Measurements from ENCODE around the gene SAMD13. TPM values are rescaled to one million over a fixed set of nuclear protein-coding genes. Genes with fewer than 3 reads are reported as not detected.

The SAMD13 gene
- polyA plus RNA-seq, 1 donor, result 4.0 TPM

DNA sequence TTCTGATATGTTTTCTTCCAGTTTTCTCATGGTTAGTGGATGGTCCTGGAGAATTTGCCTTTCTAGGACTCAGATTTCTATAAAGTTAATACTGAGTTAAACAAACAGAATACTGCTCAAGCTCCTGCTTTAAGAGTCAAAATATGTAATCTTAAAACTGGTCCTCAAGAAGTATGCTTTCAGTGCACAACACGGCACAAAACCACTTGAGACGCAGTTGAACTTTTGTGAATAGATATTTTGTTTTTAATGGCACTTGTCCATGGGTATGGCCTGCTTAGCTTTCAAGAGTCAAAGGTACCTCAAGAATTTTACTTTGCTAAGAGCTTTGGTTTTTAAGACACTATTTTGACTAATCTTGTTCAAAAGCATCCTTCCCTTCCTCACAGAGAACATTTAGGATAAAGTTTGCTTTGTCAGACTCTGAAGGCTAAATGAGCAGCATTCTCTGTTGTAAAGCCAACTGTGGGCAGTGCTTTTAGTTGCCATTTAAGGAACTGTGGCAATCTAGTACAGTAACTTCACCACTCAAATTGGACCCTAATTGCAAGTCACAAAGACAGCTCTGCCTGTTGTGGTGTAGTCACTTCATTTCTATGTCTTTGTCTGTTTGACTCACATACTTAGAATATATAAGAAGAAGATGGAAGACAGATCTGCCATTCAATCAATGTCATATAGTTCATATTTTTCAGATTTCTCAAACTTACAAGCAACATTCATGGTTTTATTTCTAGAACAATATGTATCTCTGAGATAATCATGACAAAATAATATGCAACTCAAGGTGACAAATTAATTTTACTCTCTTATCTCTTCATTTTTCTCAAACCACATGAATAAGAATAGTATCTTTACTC lies 28.8 kb downstream of the SAMD13 start:
- WGBS (ENCODE audit: insufficient coverage, low lambda C conversion rate), result no CpG with 5 or more reads among the region's 2 CpGs

DNA sequence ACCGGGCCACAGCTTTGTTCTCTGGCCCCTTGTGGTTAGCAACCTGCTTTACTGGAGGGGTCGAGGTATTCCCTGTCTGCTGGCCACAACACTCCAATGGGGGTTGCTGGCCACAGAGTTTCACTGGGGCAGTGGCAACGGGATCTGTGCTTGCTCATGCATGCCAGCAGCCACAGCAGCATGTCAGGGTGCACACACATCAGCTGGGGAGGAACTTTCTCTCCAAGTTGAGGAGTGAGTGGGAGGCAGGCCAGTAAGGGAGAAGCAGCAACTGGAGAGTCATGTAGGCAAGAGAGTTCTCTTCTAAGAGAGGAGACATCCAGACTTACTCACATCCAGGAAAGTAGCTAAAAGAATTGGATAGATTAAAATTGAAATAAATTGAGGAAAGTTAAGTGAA lies 38.0 kb downstream of the SAMD13 start:
- Histone ChIP-seq H3K27me3 (ENCODE audit: control insufficient read depth, insufficient read depth, low read length) (no peaks in the 10 kb centered on the region), H3K36me3 (ENCODE audit: control insufficient read depth, insufficient read depth, low read length) (no peaks in the 10 kb centered on the region), H3K9me3 (ENCODE audit: control insufficient read depth, low read depth, low read length) (peaks cover 7% of the 10 kb centered on the region), H3K4me1 (ENCODE audit: control insufficient read depth, insufficient read depth, low read length) (no peaks in the 10 kb centered on the region), H3K27ac (ENCODE audit: low read length) (no peak overlapping the region), H3K4me3 (ENCODE audit: low read length) (no peak overlapping the region)
- WGBS (ENCODE audit: insufficient coverage, low lambda C conversion rate), result no CpG with 5 or more reads among the region's 3 CpGs
- no peak for DNase-seq

More for the DNA sequence above, 28.8 kb downstream of the SAMD13 start:
- Histone ChIP-seq H3K4me3 (ENCODE audit: low read length) (no peak overlapping the region), H3K27ac (ENCODE audit: low read length) (no peak overlapping the region), H3K9me3 (ENCODE audit: control insufficient read depth, low read depth, low read length) (peaks cover 2% of the 10 kb centered on the region), H3K27me3 (ENCODE audit: control insufficient read depth, insufficient read depth, low read length) (no peaks in the 10 kb centered on the region), H3K4me1 (ENCODE audit: control insufficient read depth, insufficient read depth, low read length) (no peaks in the 10 kb centered on the region), H3K36me3 (ENCODE audit: control insufficient read depth, insufficient read depth, low read length) (peaks cover 2% of the 10 kb centered on the region)
- no peak for DNase-seq

- no CpG with 5 or more reads among the region's 1 CpG for WGBS (ENCODE audit: insufficient coverage, low lambda C conversion rate)
- DNase-seq, result no peak
- H3K27ac ChIP-seq (ENCODE audit: low read length), result no peak overlapping the region
- no peaks in the 10 kb centered on the region for H3K9me3 ChIP-seq (ENCODE audit: control insufficient read depth, low read depth, low read length)
- H3K27me3 ChIP-seq (ENCODE audit: control insufficient read depth, insufficient read depth, low read length), result no peaks in the 10 kb centered on the region
- no peaks in the 10 kb centered on the region for H3K4me1 ChIP-seq (ENCODE audit: control insufficient read depth, insufficient read depth, low read length)
- no peak overlapping the region for H3K4me3 ChIP-seq (ENCODE audit: low read length)
- no peaks in the 10 kb centered on the region for H3K36me3 ChIP-seq (ENCODE audit: control insufficient read depth, insufficient read depth, low read length)
Observed at GRCh38 chr1:84344286-84344685, 42.8 kb downstream of the SAMD13 start.

- Histone ChIP-seq H3K4me3 (ENCODE audit: low read length) (no peak overlapping the region), H3K9me3 (ENCODE audit: control insufficient read depth, low read depth, low read length) (no peaks in the 10 kb centered on the region), H3K27me3 (ENCODE audit: control insufficient read depth, insufficient read depth, low read length) (no peaks in the 10 kb centered on the region), H3K4me1 (ENCODE audit: control insufficient read depth, insufficient read depth, low read length) (no peaks in the 10 kb centered on the region), H3K36me3 (ENCODE audit: control insufficient read depth, insufficient read depth, low read length) (no peaks in the 10 kb centered on the region), H3K27ac (ENCODE audit: low read length) (no peak overlapping the region)
- DNase-seq, result no peak
- no CpG with 5 or more reads among the region's 2 CpGs for WGBS (ENCODE audit: insufficient coverage, low lambda C conversion rate)
Observed at GRCh38 chr1:84345220-84345619, 43.7 kb downstream of the SAMD13 start.

GRCh38 chr1:84347271-84347931 lies 45.9 kb downstream of the SAMD13 start:
- no peak overlapping the region for H3K27ac ChIP-seq (ENCODE audit: low read length)

DNA sequence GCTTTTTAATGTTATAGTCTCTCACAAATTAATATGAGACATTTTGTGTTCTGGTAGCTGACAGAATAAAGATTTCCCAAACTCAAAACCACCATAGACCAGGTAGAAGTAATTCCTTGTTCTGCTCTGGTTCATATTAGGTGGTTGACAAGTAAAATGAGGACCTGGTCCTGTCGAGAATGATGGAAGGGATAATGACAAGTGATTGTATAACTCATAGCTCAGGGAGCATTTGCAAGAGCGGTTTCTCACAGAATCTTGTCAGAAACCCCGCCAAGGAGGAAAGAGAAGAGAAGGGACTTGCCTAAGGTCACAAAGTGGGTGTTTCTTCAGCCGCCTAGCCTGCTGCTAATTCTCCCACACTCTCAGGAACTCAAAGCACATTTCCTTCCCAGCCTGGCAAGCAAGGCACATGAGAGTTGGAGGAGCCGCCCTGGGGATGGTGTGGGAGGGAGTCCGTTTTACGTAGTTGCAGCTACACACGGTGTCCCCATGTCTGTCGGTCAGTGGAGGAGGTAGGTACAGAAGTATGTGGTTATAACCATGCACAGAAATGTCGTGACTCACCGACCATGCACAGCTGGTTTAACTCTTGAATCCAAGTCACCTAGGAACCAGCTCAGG lies 46.5 kb downstream of the SAMD13 start:
- Histone ChIP-seq H3K4me1 (ENCODE audit: control insufficient read depth, insufficient read depth, low read length) (no peaks in the 10 kb centered on the region), H3K27ac (ENCODE audit: low read length) (no peak overlapping the region), H3K27me3 (ENCODE audit: control insufficient read depth, insufficient read depth, low read length) (no peaks in the 10 kb centered on the region), H3K9me3 (ENCODE audit: control insufficient read depth, low read depth, low read length) (no peaks in the 10 kb centered on the region), H3K36me3 (ENCODE audit: control insufficient read depth, insufficient read depth, low read length) (no peaks in the 10 kb centered on the region), H3K4me3 (ENCODE audit: low read length) (no peak overlapping the region)
- no peak for DNase-seq
- WGBS (ENCODE audit: insufficient coverage, low lambda C conversion rate), result no CpG with 5 or more reads among the region's 11 CpGs

More at GRCh38 chr1:84347271-84347931, 45.9 kb downstream of the SAMD13 start:
- Histone ChIP-seq H3K27me3 (ENCODE audit: control insufficient read depth, insufficient read depth, low read length) (no peaks in the 10 kb centered on the region), H3K4me1 (ENCODE audit: control insufficient read depth, insufficient read depth, low read length) (no peaks in the 10 kb centered on the region), H3K9me3 (ENCODE audit: control insufficient read depth, low read depth, low read length) (no peaks in the 10 kb centered on the region), H3K36me3 (ENCODE audit: control insufficient read depth, insufficient read depth, low read length) (no peaks in the 10 kb centered on the region), H3K4me3 (ENCODE audit: low read length) (no peak overlapping the region)
- 59% methylated on average over 3 of the region's 6 CpGs for WGBS (ENCODE audit: insufficient coverage, low lambda C conversion rate)
- peak in 1 of 2 donors; percentile 8 for DNase-seq

DNA sequence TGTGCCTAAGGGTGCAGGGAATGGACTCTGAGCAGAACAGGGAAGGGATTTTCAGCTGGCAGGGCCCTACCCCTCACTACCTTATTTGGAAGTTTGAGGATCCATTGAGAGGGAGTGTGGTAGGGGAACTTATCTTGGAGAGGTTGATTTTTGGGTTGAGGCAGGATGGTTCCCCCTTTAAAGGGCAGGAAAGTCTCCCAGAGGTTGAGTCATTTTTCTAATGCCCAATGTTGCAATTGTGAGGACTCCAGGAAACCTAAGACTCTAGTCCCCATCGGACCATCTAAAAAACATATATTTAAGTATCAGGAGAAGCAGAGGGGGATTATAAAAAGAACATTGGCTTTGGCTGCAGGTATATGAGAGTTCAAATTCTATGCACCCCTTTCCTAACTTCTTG lies 47.3 kb downstream of the SAMD13 start:
- Histone ChIP-seq H3K4me3 (ENCODE audit: low read length) (no peak overlapping the region), H3K36me3 (ENCODE audit: control insufficient read depth, insufficient read depth, low read length) (no peaks in the 10 kb centered on the region), H3K27ac (ENCODE audit: low read length) (no peak overlapping the region), H3K27me3 (ENCODE audit: control insufficient read depth, insufficient read depth, low read length) (no peaks in the 10 kb centered on the region), H3K9me3 (ENCODE audit: control insufficient read depth, low read depth, low read length) (no peaks in the 10 kb centered on the region), H3K4me1 (ENCODE audit: control insufficient read depth, insufficient read depth, low read length) (no peaks in the 10 kb centered on the region)
- WGBS (ENCODE audit: insufficient coverage, low lambda C conversion rate), result no CpG with 5 or more reads among the region's 1 CpG
- DNase-seq, result no peak

DNA sequence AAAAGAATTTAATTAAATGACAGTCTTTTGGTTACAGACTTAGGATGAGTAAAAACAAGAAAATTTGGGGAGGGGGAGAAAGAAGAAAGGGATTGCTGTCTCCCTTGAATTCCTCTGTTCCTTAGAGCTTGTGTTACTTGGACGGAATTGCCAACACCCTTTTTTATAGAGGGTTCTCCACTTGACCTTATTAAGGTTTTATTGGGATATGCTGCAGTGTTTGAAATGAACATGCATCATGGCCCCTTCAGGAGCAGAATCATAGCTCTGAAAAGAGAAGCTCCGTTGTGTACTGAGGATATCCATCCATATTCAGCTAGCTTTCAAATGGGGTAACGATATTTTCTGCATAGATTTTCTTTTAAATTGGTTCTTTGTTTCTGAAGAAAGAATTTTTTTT lies 48.6 kb downstream of the SAMD13 start:
- Histone ChIP-seq H3K4me1 (ENCODE audit: control insufficient read depth, insufficient read depth, low read length) (no peaks in the 10 kb centered on the region), H3K36me3 (ENCODE audit: control insufficient read depth, insufficient read depth, low read length) (no peaks in the 10 kb centered on the region), H3K9me3 (ENCODE audit: control insufficient read depth, low read depth, low read length) (no peaks in the 10 kb centered on the region), H3K27me3 (ENCODE audit: control insufficient read depth, insufficient read depth, low read length) (no peaks in the 10 kb centered on the region), H3K4me3 (ENCODE audit: low read length) (no peak overlapping the region), H3K27ac (ENCODE audit: low read length) (no peak overlapping the region)
- no CpG with 5 or more reads among the region's 3 CpGs for WGBS (ENCODE audit: insufficient coverage, low lambda C conversion rate)
- DNase-seq, result no peak

DNA sequence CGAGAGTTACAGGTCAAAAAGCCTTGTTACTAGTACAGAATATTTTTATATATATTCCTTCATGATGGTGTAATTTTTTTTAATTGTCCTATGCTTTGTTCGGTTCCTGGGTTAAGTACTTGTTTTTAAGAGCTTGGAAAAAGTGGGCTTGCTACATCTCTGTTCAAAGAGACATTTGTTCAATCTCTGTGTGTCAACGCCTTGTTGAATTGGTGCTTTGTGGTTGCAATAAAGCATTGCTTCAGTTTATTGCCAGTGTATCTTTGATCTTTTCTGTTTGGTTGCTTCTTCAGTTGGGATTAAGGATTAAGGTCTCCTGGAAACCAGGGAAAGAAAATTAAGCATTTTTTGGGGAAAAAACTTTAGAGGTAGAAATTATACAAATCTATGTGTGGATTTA lies 49.0 kb downstream of the SAMD13 start:
- H3K9me3 ChIP-seq (ENCODE audit: control insufficient read depth, low read depth, low read length), result no peaks in the 10 kb centered on the region
- WGBS (ENCODE audit: insufficient coverage, low lambda C conversion rate), result 100% methylated on average over 1 of the region's 3 CpGs

DNA sequence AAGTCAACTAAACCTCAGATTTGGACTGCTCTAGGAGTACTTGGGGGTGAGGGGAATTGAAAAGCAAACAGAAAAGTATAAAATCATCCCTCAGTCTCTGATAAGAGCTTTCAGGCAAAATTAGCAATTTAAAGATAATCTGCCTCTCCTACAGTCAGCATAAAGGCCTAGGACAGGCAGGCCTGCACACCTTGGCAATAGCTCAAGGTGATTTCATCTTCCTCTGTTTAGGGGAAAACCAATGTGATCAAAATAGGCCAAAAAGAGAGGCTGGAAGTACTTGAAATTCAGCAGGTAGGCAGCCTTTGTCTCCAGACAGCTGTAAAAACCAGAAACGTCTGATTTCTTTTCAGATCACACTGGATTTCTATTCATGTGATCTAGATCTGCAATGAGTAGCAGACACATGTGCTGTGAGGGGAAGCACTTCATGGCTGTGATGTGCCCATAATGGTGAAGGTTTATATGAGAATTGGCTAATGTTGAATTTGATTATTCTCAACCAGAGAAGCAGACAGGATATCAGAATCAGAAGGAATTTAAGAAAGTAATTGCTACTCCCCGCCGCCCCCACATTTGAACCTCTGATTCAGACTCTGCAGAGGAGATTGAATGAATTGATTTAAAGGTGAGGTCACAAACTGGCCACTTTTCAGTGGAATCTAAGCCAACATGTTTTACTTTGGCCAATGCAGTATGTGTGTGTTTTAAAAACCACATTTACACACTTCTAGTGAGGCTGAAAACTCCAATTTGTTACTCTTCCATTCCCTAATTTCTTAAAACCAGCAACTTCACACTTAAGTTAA lies 51.0 kb downstream of the SAMD13 start:
- H3K36me3 ChIP-seq (ENCODE audit: control insufficient read depth, insufficient read depth, low read length), result no peaks in the 10 kb centered on the region
- no peaks in the 10 kb centered on the region for H3K4me1 ChIP-seq (ENCODE audit: control insufficient read depth, insufficient read depth, low read length)
- no peak for DNase-seq
- H3K4me3 ChIP-seq (ENCODE audit: low read length), result no peak overlapping the region
- no peak overlapping the region for H3K27ac ChIP-seq (ENCODE audit: low read length)
- H3K9me3 ChIP-seq (ENCODE audit: control insufficient read depth, low read depth, low read length), result no peaks in the 10 kb centered on the region
- no peaks in the 10 kb centered on the region for H3K27me3 ChIP-seq (ENCODE audit: control insufficient read depth, insufficient read depth, low read length)
- WGBS (ENCODE audit: insufficient coverage, low lambda C conversion rate), result no CpG with 5 or more reads among the region's 3 CpGs

More for the DNA sequence above, 49.0 kb downstream of the SAMD13 start:
- no peak for DNase-seq
- H3K27ac ChIP-seq (ENCODE audit: low read length), result no peak overlapping the region
- no peaks in the 10 kb centered on the region for H3K27me3 ChIP-seq (ENCODE audit: control insufficient read depth, insufficient read depth, low read length)
- H3K36me3 ChIP-seq (ENCODE audit: control insufficient read depth, insufficient read depth, low read length), result no peaks in the 10 kb centered on the region
- no peaks in the 10 kb centered on the region for H3K4me1 ChIP-seq (ENCODE audit: control insufficient read depth, insufficient read depth, low read length)
- no peak overlapping the region for H3K4me3 ChIP-seq (ENCODE audit: low read length)

Data from large intestine (tissue), 3 donors.